Activated T-cell treated with anti-CD3 and anti-CD28 coated beads for 48 hours (primary cell): ENCODE results near the gene SHC2.
"Not testable (repeated sequence)": the region's sequence is repeated elsewhere in the genome, so short reads cannot be mapped to it uniquely, and the experiment has no call there.

ENCODE experiments used
- DNase-seq: peaks from one replicate; pipeline ENCODE4 v3.0.0-alpha.2; 2020; ENCODE audit warnings: low read depth

Gene SHC2

GRCh38 chr19:423691-424466 is 37.0 kb downstream of the SHC2 start:
- DNase-seq = no peak

GRCh38 chr19:422917-423226 is 38.0 kb downstream of the SHC2 start:
- DNase-seq = not testable (repeated sequence)

- no peak for DNase-seq
Observed at GRCh38 chr19:422213-422916, 38.5 kb downstream of the SHC2 start.

GRCh38 chr19:419721-420515 is 40.9 kb downstream of the SHC2 start:
- no peak for DNase-seq

- no peak for DNase-seq
Observed at GRCh38 chr19:418761-419671, 41.8 kb downstream of the SHC2 start.

- no peak for DNase-seq
Observed at GRCh38 chr19:416416-416815, 44.4 kb downstream of the SHC2 start.

GRCh38 chr19:415292-415691 is 45.5 kb downstream of the SHC2 start:
- no peak for DNase-seq

- no peak for DNase-seq
Observed at GRCh38 chr19:413756-414420, 46.9 kb downstream of the SHC2 start.

- no peak for DNase-seq
Observed at GRCh38 chr19:412356-413355, 48.2 kb downstream of the SHC2 start.

- DNase-seq = no peak
Observed at GRCh38 chr19:411723-412355, 49.0 kb downstream of the SHC2 start.

- DNase-seq = not testable (repeated sequence)
Observed at GRCh38 chr19:411121-411722, 49.6 kb downstream of the SHC2 start.

GRCh38 chr19:410243-410781 is 50.5 kb downstream of the SHC2 start:
- DNase-seq = no peak

- no peak for DNase-seq
Observed at GRCh38 chr19:409516-410242, 51.2 kb downstream of the SHC2 start.

GRCh38 chr19:408902-409515 is 51.8 kb downstream of the SHC2 start, which contains the start of gene C2CD4C:
Gene C2CD4C (minus strand): TSS chr19:409147. CDS start chr19:408361, 786 bp downstream.
- no peak for DNase-seq

GRCh38 chr19:408441-408901 is 52.4 kb downstream of the SHC2 start:
- no peak for DNase-seq

GRCh38 chr19:407511-408440 is 53.1 kb downstream of the SHC2 start:
- DNase-seq = no peak
